GM21529 (cell line): ENCODE data around the gene DTNB.

ENCODE experiments used
- ATAC-seq: cut with Tn5 transposase; IDR thresholded peaks from one replicate; pipeline ENCODE4 v1.9.1; 2021; ENCODE audit not compliant: unreplicated experiment

The DTNB gene

DNA sequence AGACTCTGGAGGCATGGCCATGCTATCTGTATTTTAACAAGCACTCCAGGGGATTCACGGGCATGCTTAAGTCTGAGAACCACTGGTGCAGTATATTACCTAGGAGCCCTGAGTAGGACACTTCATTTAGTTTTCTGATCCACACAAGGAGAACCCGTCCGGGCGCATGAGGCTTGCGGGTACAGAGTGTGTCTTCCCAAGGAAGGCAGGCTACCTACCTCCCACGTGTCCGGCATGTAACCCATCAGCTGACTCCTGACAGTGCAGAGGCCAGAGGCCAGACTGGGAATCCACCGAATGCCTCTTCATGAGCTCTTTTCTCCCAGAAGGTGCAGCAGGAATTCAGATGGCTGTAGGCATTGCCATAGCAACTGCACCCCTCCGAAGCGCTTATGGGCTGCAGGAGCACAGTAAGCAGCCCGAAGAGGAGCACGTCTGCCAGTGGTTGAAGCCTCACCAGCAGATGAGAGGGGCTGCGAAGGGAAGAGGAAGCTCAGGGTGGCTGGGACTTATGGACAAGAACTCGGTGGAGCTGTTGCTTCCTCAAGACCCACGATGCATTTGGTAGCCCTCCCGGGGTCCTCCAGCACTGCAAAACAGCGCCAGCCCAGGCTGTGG is 297.9 kb downstream of the DTNB start:
- no peak for ATAC-seq

DNA sequence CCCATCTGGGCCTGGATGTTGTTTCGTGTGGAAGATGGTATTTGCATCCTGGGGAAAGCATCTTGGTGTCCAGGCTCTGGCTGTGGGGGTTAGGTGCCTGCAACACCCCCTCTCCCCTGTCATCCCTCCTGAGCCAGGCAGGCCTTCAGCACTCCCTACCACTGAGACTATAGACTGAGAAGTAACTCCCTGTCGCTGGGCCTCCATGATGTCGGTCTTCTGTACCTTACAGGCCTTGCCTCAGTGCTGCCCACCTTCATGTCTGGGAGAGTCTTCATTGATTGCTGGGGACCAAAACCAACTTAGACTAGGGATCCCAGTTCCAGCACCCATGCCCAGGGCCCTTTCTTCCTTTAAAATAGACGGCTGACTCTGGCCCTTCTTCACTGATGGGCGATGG is 298.6 kb downstream of the DTNB start:
- no peak for ATAC-seq

DNA sequence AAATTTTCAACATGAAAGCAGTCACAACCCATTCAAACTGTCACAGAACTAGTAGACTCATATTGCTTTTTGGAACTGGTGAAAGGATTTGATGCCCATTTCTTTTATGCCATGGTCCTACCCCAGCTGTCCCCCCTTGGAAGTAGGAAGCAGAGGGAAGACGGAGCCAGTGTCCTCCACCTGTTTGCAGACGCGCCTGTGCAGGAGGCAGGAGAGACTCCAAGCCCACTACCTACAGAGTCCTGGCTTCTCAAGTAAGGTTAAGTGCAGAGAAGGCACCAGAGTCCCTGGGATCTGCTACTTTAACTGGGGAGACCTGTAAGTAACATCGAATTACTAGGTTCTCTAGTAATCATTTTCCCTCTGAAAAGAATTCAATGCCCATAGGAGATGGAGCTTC is 299.0 kb downstream of the DTNB start:
- ATAC-seq = no peak

GRCh38 chr2:25373269-25373981 is 300.0 kb downstream of the DTNB start:
- no peak for ATAC-seq

DNA sequence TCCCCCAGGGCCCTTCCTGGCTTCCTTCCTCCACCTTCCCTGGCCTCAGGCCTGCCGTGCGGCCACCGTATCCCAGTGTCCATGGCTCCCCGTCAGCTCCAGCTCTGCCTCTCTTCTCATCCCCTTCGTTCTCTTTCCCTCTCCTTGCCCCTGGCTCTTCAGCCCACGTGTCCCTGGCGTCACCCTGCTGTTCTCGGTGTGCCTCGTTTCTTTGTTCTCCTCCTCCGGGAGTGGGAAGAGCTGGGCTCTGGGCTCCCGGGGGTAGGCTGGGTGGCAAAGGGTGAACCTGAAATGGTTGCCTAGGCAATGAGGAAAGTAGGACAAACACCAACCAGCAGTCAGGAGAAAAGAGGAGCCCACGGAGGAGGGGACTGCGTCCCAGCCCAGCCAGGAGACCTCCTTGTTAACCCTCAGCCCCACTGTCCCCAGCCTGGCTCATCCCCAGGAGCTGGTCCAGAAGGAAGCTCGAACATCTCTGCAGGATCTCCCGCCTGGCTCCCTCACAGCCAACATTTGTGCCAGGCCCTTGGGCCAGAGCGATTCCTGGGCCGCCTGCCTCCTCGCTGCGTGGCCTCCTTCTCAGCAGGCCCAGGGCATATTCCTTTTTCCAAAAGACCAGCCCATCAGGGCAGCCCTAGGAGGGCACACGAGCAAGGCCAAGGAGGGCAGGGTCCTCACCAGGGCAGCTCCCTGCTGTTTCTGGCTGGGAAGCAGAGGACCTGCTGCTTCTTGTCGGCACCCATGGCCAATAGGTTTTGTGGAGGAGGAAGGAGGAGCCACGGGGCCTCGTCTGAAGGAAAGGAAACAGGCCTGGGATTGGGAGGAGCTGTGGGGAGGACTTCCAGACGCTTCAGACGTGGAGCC is 300.7 kb downstream of the DTNB start:
- ATAC-seq = no peak

DNA sequence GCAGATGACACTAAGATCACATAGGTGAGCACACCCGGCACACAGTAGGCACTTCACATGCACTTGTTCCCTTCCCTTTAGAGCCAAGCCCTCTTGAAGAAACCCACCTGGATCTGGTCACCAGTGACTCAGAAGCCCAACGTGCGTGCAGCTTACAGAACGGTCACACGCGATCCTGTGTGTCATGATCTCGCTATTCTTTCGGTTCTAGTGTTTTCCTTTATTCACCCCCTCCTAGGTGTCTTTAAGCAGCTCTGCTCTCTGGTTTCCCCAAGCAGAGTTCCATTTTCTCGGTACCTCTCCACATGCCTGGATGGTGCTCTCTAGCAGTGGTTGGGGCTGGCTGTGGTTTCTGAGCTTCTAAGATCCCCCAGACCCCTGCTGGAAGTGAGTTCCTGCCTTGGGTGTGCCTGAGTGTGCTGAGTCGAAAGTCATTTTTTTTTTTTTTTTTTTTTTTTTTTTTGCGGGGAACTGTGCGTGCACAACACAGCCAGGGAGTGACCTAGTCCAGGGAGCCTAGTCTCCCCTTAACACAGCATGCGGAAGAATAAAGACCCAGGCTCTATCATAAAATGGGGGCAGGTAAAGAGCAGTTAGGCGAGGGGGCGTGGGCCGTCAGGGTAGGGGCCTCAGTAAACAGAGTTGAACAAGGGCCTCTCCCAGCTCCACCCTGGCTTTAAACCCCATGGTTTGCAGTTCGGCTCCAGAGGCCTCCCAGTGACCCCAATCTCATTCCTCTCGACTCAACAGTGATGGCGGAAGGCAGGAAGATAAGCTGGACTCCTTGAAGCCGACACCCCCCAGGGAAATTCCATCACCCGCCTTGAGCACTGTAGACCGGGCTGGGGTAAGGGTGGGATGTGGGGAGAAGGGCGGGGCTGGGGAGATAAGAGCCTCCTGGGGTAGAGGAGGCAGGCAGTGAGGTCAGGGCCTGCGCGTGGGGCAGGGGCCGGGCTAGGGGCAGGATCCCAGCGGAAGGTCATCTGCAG is 301.8 kb downstream of the DTNB start:
- no peak for ATAC-seq

DNA sequence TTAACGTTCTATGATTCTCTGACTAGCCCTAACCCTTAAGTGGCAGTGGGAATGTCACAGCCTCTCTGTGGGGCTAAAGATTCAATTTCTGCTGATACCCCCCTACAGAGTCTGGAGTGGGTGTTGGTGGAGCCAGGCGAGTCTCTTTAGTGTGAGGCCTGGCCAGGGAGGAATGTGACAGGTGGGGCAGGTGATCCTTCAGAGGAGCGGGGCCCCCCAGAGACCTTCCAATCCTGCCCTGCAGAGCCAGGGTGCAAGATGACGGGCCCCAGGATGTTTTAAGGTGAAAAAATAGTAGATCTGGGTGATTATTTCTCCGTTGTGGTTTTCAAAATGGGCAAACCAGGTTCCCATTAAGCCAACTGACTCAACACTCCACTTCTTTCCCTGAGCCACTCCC is 303.5 kb downstream of the DTNB start:
- no peak for ATAC-seq

- no peak for ATAC-seq
Measured at GRCh38 chr2:25369439-25369838, 303.9 kb downstream of the DTNB start.

DNA sequence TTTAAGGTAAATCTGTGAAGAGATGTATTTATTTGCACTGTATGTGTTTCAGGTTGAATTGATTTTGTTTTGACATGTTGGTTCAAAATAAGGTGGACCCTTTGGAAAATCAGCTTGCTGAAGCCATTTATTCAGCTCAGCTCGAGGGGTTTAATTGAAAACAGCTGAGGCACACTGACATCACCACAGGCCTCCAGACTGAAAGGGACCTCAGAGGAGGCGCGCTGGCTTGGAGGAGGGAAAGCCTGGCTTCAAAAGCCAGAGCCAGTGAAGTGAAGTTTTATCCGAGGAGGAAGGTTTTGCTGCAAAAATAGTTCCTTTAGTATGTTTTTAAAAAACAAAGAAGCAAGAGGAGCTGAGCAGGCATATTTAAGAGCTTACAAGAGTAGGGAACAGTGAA is 304.7 kb downstream of the DTNB start:
- no peak for ATAC-seq

- no peak for ATAC-seq
Measured at GRCh38 chr2:25367296-25367695, 306.1 kb downstream of the DTNB start.

DNA sequence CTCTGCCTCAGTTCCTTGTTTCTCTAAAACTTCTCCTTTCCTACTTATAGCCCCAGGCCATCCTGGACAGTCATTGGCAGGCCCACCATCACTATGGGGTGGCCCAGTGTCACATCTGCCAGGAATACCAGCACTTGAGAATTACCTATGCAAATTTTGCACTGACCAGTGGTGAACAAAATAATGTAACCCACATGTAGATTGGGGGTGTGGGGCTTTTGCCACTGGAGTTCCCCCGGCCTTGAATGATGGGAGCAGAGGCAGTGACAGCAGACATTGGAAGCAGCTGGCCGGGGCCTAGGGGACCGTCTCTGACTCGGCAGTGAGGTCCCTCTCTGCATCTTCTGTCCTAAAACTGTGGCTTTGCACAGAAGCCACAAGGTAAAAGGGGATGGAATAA is 306.7 kb downstream of the DTNB start:
- ATAC-seq = no peak

- no peak for ATAC-seq
Measured at GRCh38 chr2:25365241-25365640, 308.1 kb downstream of the DTNB start.

DNA sequence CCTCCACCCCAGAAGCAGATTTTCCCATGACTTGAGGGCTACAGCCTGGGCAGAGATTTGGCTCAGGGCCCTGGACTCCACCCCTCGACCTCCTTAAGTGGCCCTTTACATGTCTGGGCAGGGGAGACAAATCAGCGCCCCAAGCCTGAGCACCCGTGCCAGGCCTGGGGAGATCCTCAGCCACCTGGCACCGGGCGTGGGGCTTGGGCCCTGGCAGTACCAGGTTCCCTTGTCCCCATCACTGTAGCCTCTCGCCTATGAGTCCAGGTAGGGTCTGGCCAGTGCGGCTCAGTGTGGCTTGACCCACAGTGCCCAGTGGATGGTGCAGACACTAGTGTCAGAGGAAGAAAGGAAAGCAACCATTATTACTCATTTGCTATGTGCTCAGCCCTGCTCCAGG is 309.6 kb downstream of the DTNB start:
- ATAC-seq = no peak

DNA sequence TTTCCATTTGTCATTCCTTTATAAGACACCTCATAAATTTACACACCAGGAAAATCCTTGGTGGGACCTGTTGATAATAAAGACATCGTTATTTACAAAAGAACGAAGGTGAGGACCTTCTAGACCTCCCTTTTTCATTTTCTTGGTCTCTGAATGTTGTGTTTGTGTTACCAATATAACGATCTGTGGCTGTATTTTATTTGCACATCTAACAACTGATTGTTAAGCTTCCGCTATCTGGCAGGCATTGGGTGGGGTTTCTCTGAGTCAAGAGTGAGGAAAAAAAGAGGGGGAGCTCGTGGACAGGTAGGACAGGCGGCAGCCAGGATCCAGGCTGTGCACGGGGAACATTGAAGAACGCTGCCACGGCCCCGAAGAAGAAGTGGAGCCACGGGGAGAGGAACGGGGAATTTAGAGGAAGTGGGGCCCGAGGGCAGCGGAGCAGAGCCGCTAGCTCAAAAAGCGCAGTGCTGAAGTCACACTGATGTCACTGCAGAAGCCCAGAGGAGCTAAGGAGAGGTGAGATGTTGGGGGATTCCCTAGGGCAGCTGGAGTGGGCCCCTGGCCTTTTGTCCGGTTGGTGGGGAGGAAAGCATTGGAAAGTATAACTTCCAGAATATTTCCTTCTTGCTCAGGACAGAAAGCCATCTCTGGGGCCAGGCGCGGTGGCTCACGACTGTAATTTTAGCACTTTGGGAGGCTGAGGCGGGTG is 310.8 kb downstream of the DTNB start:
- ATAC-seq = peak; percentile 80

- peak; percentile 81 for ATAC-seq
Measured at GRCh38 chr2:25362049-25362433, 311.3 kb downstream of the DTNB start.

DNA sequence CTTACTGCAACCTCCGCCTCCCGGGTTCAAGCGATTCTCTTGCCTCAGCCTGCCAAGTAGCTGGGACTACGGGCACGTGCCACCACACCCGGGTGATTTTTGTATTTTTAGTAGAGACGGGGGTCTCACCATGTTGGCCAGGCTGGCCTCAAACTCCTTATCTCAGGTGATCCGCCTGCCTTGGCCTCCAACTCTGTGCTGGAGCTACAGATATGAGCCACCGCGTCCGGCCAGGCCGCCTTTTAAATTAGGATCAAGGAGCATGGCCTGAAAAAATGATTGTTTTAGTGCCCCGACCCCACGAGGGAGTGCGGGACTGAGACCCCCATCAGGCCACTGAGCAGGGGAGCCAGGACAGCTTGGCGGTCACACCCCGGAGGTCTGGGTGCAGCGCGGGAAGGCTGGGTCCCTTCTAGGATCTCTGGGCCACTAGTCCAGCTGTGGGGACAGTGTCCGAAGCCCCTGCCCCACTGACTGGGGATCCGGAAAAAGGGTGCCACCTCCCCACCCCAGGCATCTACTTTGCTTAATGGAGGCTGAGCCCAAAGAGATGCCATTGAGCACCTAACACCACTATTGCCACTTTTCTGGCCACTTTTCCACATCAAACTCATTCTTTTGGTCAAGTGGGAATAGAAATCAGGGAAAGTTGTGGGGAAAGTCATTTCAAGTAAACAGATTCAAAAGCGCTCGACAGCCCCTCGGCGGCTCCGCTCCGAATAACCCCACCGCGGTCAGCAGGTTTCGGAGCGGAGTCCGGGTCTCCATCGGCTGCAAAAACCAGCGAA is 311.9 kb downstream of the DTNB start:
- no peak for ATAC-seq

DNA sequence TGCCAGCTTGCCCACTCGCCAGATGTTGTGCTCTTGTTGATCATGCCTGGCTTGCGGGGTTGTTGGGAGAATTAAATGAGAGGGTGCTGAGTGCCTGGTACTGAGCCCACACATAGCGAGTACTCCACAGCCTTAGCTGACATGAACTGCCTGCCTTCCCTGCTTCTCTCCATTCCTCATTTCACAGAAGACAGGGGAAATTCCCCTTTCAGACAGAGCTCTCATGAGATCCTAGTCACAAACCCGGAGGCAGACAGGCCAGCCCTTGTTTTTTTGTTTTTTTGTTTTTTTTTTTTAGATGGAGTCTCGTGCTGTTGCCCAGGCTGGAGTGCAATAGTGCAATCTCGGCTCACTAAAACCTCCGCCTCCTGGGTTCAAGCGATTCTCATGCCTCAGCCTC is 314.5 kb downstream of the DTNB start:
- ATAC-seq = no peak

- ATAC-seq = no peak
Measured at GRCh38 chr2:25358249-25358815, 315.0 kb downstream of the DTNB start.

- no peak for ATAC-seq
Measured at GRCh38 chr2:25356088-25356487, 317.3 kb downstream of the DTNB start.
